GM13976 (cell line): Measurements from ENCODE around the gene NCR2.

Experiments used
- DNase-seq: peaks from one replicate; pipeline ENCODE4 v3.0.0; 2012; ENCODE audit warnings: low spot score
- in situ Hi-C: fragments of 300-500 bp; cut with MboI; formaldehyde crosslinking; loops from one replicate; pipeline ENCODE4 v1.12.0; 2022; ENCODE audit warnings: low sequenced_read_pairs, mixed read lengths, inconsistent platforms; ENCODE audit not compliant: unreplicated experiment
- TF ChIP-seq, protein P1 (sequence below): IDR thresholded peaks from 2 replicates; pipeline ENCODE4 v1.5.1; 2012; ENCODE audit warnings: borderline replicate concordance, mild to moderate bottlenecking; ENCODE audit not compliant: insufficient read depth; ENCODE audit errors: extremely low read depth, missing control alignments, control extremely low read depth

The NCR2 gene

DNA sequence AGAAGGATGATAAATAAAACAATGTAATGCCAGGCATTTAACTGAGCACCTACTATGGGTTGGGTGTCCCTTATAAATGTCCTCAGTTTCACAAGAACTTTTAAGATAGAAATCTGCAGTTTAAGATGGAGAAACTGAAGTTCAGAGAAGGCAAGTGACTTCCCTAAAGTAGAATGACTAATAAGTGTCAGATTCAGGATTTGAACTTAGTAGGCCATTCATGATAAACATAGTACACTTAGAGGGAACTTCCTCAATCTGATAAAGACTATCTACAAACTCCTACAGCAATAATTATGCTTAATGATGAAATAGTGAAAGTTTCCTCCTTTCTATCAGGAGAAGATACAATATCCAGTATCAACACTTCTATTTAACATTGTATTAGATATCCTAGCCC is 43.9 kb downstream of the NCR2 start:
- TF ChIP-seq, protein P1, sequence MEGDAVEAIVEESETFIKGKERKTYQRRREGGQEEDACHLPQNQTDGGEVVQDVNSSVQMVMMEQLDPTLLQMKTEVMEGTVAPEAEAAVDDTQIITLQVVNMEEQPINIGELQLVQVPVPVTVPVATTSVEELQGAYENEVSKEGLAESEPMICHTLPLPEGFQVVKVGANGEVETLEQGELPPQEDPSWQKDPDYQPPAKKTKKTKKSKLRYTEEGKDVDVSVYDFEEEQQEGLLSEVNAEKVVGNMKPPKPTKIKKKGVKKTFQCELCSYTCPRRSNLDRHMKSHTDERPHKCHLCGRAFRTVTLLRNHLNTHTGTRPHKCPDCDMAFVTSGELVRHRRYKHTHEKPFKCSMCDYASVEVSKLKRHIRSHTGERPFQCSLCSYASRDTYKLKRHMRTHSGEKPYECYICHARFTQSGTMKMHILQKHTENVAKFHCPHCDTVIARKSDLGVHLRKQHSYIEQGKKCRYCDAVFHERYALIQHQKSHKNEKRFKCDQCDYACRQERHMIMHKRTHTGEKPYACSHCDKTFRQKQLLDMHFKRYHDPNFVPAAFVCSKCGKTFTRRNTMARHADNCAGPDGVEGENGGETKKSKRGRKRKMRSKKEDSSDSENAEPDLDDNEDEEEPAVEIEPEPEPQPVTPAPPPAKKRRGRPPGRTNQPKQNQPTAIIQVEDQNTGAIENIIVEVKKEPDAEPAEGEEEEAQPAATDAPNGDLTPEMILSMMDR: no peak
- in situ Hi-C loops: no loop called here
- no peak for DNase-seq

DNA sequence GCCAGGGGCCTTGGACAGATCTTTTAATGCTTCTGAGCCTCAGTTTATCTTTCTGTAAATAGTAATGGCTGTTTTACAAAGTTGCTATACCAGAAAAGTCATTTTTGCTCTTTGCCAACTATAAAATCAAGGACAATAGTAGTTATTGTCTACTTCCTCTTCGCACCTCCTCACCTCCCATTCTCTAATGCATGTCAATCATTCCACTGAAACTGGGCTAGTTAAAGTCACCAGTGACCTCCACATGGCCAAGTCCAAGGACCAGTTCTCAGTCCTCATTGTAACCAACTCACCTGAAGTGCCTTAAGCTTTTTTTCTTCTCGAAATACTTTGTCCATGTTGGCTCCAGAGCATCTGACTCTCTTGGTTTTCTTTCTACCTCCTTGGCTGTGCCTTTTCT is 51.2 kb downstream of the NCR2 start:
- no peak for DNase-seq
- in situ Hi-C loops: no loop called here
- TF ChIP-seq, protein P1: no peak

DNA sequence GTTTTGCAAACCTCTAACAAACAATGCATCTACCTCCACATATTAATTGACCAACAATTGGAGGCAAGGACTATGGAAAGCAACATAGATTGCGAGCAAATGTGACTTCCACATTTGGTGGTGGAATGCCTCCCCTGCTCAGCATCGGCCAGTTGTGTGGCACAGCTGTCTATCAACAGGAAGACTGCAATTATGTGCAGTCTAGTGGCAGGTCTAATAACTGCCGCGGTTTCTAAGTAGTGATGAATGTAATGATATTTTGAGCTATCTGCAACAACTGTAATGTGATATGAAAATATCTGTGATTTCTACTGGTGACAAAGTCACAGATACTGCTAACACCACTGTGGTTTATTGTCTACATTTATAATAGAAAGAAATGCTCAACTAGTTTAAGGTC is 56.8 kb downstream of the NCR2 start:
- in situ Hi-C loops: no loop called here
- DNase-seq: no peak
- TF ChIP-seq, protein P1: no peak

DNA sequence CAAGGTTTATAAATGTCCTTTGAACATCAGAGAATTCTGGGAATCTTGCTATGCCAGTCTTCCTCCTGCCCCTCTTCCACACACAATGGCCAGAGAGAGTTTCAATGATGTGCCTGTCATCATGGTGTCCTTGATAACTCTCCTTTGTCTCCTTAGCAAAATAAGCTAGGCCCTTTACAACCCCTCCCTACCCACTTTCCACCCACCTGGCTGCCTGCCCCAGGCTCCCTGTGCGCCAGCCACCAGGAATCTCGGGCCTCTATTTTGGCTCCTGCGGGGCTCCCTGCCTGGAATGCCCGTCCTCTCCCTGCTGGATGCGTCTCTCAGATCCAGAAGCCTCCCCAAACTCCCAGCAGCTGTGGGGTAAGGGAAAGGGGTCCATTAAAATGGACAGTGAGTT is 60.9 kb downstream of the NCR2 start:
- no peak for DNase-seq
- TF ChIP-seq, protein P1: no peak
- in situ Hi-C loops: no loop called here

DNA sequence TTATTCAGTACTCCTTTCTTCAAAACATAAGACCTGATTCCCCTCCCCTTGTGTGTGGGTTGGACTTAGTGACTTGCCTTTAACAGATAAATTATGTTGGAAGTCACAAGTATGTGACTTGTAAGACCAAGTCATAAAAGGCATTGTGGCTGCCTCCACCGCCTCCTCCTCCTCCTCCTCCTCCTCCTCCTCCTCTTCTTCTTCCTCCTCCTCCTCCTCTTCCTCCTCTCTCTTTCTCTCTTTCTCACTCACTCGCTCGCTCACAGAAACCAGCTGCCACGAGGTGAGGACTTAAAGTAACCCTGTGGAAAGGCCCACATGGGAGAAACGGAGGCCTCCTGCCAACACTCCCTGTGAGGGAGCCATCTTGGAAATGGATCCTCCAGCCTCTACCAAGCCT is 64.0 kb downstream of the NCR2 start:
- TF ChIP-seq, protein P1: no peak
- DNase-seq: no peak
- in situ Hi-C loops: no loop called here
